GM18909 (cell line): Measurements from ENCODE around the gene SPATC1L.
"Not testable (repeated sequence)": the region's sequence is repeated elsewhere in the genome, so short reads cannot be mapped to it uniquely, and the experiment has no call there.

Experiments
- ATAC-seq: cut with Tn5 transposase; IDR thresholded peaks from one replicate; pipeline ENCODE4 v1.9.1; 2021; ENCODE audit warnings: mild to moderate bottlenecking; ENCODE audit not compliant: unreplicated experiment, poor library complexity

The SPATC1L gene

DNA sequence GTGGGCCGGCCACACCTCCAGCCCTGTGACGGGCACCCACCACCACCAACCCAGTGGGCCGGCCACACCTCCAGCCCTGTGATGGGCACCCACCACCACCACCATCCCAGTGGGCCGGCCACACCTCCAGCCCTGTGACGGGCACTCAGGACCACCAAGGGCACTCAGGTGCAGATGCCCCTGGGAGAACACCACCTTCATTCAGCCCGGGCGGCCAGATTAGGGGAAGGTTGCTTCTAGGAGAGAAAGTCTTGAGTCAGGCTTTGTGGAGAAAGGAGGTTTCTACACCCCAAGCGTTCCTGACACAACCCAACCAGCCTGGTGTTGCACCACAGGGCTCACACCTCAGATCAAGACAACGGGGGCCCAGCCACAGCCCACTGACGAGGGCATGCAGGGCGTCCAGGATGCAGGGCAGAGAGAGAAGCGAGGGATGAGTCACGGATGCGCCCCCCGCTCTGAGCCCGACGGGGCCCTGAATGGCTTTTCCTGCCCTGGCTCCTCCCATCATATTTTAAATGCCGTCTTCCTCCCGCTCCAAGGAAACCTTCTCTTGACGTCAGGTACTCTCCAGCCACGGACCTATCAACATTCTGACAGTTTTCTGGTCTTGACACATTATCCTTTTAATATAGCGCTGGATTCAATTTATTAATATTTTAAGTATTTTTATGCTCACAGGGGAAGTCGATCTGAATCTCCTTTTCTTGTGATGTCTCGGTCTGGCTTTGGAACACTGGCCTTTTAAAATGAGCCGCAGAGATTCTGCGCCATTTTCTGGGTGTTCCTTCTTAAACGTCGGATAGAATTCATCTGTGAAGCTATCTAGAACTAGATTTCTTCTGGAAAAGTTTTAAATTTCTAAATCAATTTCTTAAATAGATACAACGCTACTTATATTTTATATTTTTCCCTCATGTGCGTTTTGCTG lies 631 bp upstream of the SPATC1L start:
- no peak for ATAC-seq

- not testable (repeated sequence) for ATAC-seq
Measured at GRCh38 chr21:46183337-46183909, 836 bp downstream of the SPATC1L start.

DNA sequence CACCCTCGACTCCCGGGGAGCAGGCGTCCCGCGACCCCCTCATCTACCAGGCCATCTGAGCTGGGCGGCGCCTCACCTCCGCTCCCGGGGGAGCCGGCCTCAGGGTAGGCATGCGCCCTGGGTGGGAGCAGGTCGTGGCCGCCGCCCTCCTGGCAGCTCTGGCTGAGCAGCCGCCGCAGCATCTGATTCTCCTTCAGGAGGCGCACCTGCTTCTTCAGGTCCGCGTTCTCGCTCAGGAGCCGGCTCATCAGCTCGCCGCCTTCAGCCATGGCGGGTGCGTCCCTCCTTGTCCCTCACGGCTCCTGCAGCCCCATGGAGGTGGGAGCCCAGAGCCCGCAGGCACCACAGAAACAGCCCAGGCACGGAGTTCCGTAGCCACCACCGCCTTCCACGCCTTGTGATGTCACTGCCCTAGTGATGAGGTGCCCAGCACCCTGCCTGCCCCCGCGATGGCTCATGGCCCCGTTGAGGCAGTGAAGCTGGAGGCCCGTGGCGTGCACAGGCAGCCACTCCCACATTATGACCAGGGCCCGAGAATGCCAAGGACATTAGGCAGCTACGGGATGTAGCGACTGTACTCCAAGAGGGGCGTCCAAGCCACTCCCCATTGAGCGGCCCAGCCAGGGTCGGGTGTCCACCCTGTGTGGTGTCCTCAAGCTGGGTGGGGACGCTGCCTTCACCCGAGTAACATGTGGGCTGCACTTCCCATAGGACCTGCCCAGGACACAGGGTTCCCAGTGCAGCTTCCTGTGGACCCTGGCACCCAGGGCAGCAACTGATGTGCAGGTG lies 1.5 kb downstream of the SPATC1L start:
- ATAC-seq: no peak

GRCh38 chr21:46181953-46182547 lies 2.2 kb downstream of the SPATC1L start:
- ATAC-seq: no peak

- ATAC-seq: no peak
Measured at GRCh38 chr21:46181436-46181835, 2.8 kb downstream of the SPATC1L start.

- ATAC-seq: no peak
Measured at GRCh38 chr21:46180778-46181391, 3.4 kb downstream of the SPATC1L start.

- ATAC-seq: no peak
Measured at GRCh38 chr21:46180079-46180722, 4.1 kb downstream of the SPATC1L start.

DNA sequence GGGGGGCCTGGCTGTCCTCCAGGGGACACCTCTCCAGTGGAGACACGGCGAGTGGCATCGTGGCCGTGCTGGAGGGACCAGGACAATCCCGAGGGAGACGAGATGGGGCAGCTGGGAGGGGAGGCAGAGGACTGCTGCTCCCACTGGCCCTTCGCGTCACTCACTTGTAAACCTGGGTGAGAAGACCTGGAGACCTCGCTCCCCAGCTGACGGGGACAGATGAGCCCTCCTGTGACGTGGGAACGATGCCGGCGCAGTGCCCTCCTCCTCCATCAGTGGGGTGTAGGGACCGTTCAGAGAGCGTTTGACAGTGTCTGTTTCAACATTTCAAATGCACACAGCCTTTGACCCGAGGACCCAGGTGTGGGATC lies 4.6 kb downstream of the SPATC1L start:
- no peak for ATAC-seq

- no peak for ATAC-seq
Measured at GRCh38 chr21:46178961-46179360, 5.3 kb downstream of the SPATC1L start.

GRCh38 chr21:46176443-46177129 lies 7.7 kb downstream of the SPATC1L start:
- ATAC-seq: not testable (repeated sequence)

- ATAC-seq: no peak
Measured at GRCh38 chr21:46173573-46173972, 10.7 kb downstream of the SPATC1L start.

DNA sequence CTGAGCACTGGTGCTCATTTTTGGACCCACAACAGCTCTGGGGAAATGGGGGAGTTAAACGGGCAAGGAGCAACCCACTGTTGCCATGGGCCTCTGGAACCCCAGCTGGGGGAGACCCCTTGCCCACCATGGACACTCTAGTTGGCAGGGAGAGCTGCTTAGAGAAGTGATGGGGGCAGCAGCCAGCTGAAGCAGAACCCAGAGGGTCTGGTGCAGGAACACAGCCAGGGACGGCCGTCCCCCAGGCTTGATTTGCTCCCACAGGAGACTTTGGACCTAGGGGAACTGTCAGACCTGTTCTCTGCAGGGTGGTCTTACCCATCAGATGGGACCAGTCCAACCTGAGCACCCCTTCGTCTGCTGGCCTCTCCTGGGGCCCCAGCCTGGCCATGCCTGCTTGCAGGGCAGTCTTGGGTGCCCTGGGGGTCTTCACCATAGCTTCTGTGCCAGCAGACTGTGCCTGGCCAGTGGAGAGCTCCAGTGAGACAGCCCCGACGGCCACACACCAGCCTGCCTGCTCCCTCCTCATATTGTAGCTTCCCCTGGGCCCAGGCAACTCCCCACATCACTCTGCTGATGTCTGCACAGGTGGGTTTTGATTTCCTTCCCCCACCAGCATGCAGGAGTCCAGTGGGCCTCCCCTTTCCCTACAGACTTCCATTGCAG lies 11.3 kb downstream of the SPATC1L start:
- no peak for ATAC-seq

DNA sequence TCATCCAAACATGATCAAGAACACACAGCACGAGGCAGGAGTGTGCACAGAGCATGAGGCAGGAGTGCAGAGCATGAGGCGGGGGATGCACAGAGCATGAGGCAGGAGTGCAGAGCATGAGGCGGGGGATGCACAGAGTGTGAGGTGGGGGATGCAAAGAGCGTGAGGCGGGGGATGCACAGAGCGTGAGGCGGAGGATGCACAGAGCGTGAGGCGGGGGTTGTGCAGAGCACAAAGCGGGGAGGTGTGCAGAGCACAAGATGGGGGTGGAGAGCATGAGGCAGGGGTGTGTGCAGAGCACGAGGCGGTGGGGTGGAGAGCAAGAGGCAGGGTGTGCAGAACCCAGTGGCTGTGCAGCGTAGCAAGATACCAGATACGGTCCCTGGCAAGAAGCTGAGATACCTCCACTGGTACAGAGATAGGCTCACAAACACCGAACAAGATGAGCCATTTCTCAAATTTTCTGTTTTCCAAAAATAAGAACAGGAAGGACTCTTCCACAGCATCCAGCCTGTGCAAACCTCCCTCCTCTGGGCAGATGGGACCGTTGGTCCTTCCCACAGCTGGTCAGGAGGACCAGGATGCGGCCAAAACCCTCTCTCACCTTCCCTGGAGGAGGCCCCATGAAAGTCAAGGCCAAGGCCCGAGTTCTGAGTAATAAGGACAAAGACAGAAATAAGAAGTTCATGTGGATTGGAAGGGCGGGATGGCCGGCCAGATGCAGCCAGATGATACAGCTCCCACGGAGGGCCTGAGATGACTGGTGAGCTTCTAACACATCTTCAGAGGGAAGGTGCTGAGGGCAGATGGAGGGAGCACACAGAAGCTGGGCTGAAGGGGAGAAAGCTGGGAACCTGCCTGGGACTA lies 12.0 kb downstream of the SPATC1L start:
- ATAC-seq: no peak

- ATAC-seq: no peak
Measured at GRCh38 chr21:46171585-46171984, 12.7 kb downstream of the SPATC1L start.

GRCh38 chr21:46170436-46171193 lies 13.6 kb downstream of the SPATC1L start:
- ATAC-seq: not testable (repeated sequence)

- ATAC-seq: no peak
Measured at GRCh38 chr21:46168659-46169386, 15.4 kb downstream of the SPATC1L start.
